Left renal cortex interstitium (tissue), 4 donors: Measurements from ENCODE around the gene CKMT1A. TPM values are rescaled to one million over a fixed set of nuclear protein-coding genes. Genes with fewer than 3 reads are reported as not detected.

ENCODE experiments used
- DNase-seq, 4 donors: peaks; one replicate each; pipeline ENCODE4 v3.0.0-alpha.2; 2013; ENCODE audit warnings: low read depth in 4 of 4, low spot score in 2 of 4, missing footprints in 1 of 4
- polyA plus RNA-seq, 4 donors: library from polyadenylated mRNA; unstranded; fragments of 120-200 nt; gene quantifications; one replicate each; pipeline ENCODE4 v1.2.1, GENCODE V29; 2013; ENCODE audit not compliant: insufficient read length in 4 of 4

The CKMT1A gene
- polyA plus RNA-seq, 4 donors = 1.4 to 4.0 (median 3.1) TPM

- DNase-seq = peak in 2 of 4 donors; percentile 38 to 48
Measured at GRCh38 chr15:43746903-43747309, 53.2 kb downstream of the CKMT1A start.

GRCh38 chr15:43748376-43748775 lies 54.7 kb downstream of the CKMT1A start:
- no peak for DNase-seq

Other genes starting within 250 kb of the CKMT1A start
- 100 to 1,000 TPM in 2 of 4 donors, 10 to 100 TPM in 2; 61.5 to 108 (median 86.0) TPM for gene TP53BP1, start 200.7 kb upstream of the CKMT1A start, polyA plus RNA-seq
- gene MAP1A, start 176.3 kb upstream of the CKMT1A start, polyA plus RNA-seq = 1 to 10 TPM; 7.8 to 9.3 (median 8.8) TPM
- 10 to 100 TPM; 12.8 to 40.0 (median 28.8) TPM for gene PPIP5K1, start 103.7 kb upstream of the CKMT1A start, polyA plus RNA-seq
- 1 to 10 TPM; 1.5 to 3.5 (median 2.6) TPM for gene CKMT1B, start 99.8 kb upstream of the CKMT1A start, polyA plus RNA-seq
- 1 to 10 TPM in 2 of 4 donors, under 1 TPM in 2; 0.21 to 3.3 (median 0.98) TPM for gene STRC, start 75.1 kb upstream of the CKMT1A start, polyA plus RNA-seq
- 10 to 100 TPM in 1 of 4 donors, 1 to 10 TPM in 3; 1.6 to 14.4 (median 7.3) TPM for gene CATSPER2, start 45.0 kb upstream of the CKMT1A start, polyA plus RNA-seq
- 100 to 1,000 TPM; 502 to 600 (median 552) TPM for gene PDIA3, start 52.6 kb downstream of the CKMT1A start, polyA plus RNA-seq
- 1 to 10 TPM; 3.2 to 5.1 (median 3.8) TPM for gene ELL3, start 83.1 kb downstream of the CKMT1A start, polyA plus RNA-seq
- gene SERF2, start 98.5 kb downstream of the CKMT1A start, polyA plus RNA-seq = 100 to 1,000 TPM; 585 to 822 (median 645) TPM
- under 1 TPM in 1 of 4 donors, not detected in 3; 0.66 TPM for gene SERINC4, start 106.4 kb downstream of the CKMT1A start, polyA plus RNA-seq
- gene HYPK, start 106.7 kb downstream of the CKMT1A start, polyA plus RNA-seq = 10 to 100 TPM in 3 of 4 donors, 1 to 10 TPM in 1; 9.9 to 20.9 (median 13.9) TPM
- gene MFAP1, start 130.8 kb downstream of the CKMT1A start, polyA plus RNA-seq = 10 to 100 TPM; 57.3 to 75.7 (median 62.3) TPM
- gene WDR76, start 133.1 kb downstream of the CKMT1A start, polyA plus RNA-seq = 10 to 100 TPM; 13.7 to 15.7 (median 14.7) TPM